Adipose tissue (tissue), 3 donors: ENCODE measurements around the gene ACLY. TPM values are rescaled to one million over a fixed set of nuclear protein-coding genes. Genes with fewer than 3 reads are reported as not detected.
"Not testable (repeated sequence)": the region's sequence is repeated elsewhere in the genome, so short reads cannot be mapped to it uniquely, and the experiment has no call there.

Source experiments
- H3K27ac ChIP-seq: one replicate; pipeline ENCODE4 v1.5.1; 2013; ENCODE audit warnings: low read depth, low read length
- WGBS, 3 donors: extraction: QIAGEN DNeasy Blood & Tissue Kit; methylation state at CpG; one replicate each; pipeline ENCODE4 v1.1.7; 2013; 5-methylcytosine and 5-hydroxymethylcytosine counted together
- polyA plus RNA-seq, 3 donors: library from polyadenylated mRNA; stranded (reverse); fragments of 200-250 nt; gene quantifications; one replicate each; pipeline ENCODE4 v1.2.3, GENCODE V29; 2013
- donor health status: healthy with polysubstance abuse.
- donor health status: Bipolar disorder and iron deficiency.
- donor health status: healthy.

ACLY gene
- polyA plus RNA-seq, 3 donors, result 41.5 to 104 (median 68.9) TPM

- WGBS, 3 donors, result 93 to 95% (median 94%) methylated on average over 14 of the region's 14 CpGs
- H3K27ac ChIP-seq, result not testable (repeated sequence)
These were observed 67.4 kb downstream of the ACLY start for GRCh38 chr17:41851382-41851781.

- 80 to 82% (median 80%) methylated on average over 4 of the region's 4 CpGs for WGBS, 3 donors
- H3K27ac ChIP-seq, result no peak overlapping the region
These were observed 69.3 kb downstream of the ACLY start for GRCh38 chr17:41849251-41849990.

GRCh38 chr17:41848788-41849187 lies 70.0 kb downstream of the ACLY start:
- no peak overlapping the region for H3K27ac ChIP-seq
- 70 to 83% (median 74%) methylated on average over 4 of the region's 4 CpGs for WGBS, 3 donors

DNA sequence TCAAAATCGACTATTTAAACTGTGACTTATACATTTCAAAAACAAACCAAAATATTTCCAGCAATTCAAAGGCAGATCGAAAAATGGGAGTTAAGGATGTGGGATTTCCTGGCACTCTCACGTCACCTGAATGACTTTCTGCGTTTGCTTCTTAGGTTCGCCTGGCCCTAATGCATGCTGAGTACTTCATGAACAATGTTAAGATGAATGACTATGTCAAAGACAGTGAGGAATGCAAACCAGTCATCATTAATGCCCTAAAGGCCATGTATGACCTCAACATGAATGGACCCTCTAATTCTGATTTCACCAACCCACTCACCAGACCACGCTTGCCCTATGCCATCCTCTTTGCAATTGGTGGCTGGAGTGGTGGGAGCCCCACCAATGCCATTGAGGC lies 73.8 kb downstream of the ACLY start:
- WGBS, 3 donors, result 91 to 94% (median 92%) methylated on average over 6 of the region's 6 CpGs

DNA sequence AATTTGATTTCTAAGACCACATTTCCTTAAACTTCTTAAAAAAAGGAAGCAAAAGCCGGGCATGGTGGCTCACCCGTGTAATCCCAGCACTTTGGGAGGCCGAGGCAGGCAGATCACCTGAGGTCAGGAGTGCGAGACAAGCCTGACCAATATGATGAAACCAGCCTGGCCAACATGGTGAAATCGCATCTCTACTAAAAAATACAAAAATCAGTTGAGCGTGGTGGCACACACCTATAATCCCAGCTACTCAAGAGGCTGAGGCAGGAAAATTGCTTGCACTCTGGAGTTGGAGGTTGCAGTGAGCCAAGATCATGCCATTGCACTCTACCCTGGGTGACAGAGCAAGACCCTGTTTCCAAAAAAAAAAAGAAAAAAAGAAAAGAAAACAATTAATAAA lies 78.0 kb downstream of the ACLY start:
- not testable (repeated sequence) for H3K27ac ChIP-seq
- 76 to 95% (median 82%) methylated on average over 6 of the region's 6 CpGs for WGBS, 3 donors

More for the DNA sequence above, 73.8 kb downstream of the ACLY start:
- H3K27ac ChIP-seq, result no peak overlapping the region

DNA sequence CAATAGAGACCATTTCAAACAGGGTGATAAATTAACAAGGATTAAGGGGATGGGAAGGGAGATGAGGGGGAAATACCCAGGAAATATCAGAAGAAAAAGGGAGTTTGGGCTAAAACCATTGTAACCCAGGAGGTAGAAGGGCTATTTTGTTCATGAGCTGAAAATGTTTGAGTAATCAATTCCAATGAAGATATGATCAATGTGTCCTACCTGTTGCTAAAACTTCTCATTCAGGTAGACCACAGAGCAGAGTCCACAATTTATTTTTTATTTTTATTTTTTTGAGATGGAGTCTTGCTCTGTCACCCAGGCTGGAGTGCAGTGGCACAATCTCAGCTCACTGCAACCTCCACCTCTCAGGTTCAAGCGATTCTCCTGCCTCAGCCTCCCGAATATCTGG lies 79.3 kb downstream of the ACLY start:
- WGBS, 3 donors, result 92 to 99% (median 93%) methylated on average over 2 of the region's 2 CpGs
- not testable (repeated sequence) for H3K27ac ChIP-seq

GRCh38 chr17:41837761-41838538 lies 80.8 kb downstream of the ACLY start, which contains the start of gene KLHL10:
KLHL10 (plus strand) TSS chr17:41837825; CDS start chr17:41837933, 108 bp downstream.
- no peak within 1 kb of the TSS for H3K27ac ChIP-seq

DNA sequence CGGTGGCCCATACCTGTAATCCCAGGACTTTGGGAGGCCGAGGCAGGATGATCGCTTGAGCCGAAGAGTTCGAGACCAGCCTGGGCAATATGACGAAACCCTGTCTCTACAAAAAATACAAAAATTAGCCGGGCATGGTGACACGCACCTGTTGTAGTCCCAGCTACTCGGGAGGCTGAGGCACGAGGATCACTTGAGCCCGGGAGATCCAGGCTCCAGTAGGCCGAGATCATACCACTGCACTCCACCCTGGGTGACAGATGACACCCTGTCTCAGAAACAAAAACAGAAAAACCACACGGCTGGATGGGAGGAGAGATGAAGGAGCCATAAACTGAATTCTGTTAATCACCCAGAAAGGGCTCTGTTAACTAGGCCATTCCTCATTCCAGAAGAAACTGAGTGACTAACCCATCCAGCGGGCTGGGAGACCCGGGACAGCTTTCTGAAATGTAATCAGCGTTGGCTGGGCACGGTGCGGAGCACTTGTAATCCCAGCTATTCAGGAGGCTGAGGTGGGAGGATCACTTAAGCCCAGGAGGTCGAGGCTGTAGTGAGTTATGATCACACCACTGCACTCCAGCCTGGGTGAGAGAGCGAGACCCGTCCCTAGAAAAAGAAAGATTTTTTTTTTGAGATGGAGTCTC lies 82.1 kb downstream of the ACLY start:
- H3K27ac ChIP-seq, result no peak overlapping the region
- WGBS, 3 donors, result 46 to 51% (median 49%) methylated on average over 21 of the region's 21 CpGs

More at GRCh38 chr17:41837761-41838538, 80.8 kb downstream of the ACLY start, which contains the start of gene KLHL10:
- WGBS, 3 donors, result 91 to 97% (median 96%) methylated on average over 15 of the region's 15 CpGs

DNA sequence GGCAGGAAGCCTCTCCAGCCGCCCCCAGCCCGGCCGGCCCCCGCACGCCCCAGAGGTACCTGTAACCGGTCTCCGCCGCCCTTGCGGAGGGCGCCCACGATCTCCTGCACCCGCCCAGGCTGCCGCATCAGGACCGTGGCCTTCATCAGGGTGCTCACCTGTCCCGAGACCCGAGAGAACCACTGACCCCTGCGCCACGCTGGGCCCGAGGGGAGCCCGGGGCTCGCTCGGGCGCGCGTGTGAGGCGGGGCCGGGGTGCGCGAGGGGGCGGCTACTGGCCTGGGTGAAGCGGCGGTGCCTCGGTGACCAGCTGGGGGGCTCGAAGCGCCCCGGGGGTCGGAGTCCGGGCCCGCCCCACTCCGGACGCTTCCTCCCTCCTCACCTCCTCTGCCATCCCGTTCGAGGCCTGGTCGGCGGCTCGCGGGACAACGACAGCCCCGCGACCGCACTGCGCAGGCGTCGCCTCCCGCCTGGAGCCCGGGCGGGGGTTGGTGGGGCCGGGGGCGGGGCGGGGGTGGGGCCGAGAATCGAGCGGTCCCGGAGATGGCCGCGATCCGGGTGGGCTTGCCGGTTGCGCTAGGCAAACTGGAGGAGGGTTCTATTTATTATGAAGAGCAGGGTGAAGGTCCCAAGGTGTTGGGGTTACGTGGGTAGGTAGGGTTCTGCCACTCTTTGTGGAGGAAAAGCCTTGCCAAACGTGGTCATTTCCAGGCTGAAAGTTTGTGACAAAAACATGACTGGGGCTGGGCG lies 82.8 kb downstream of the ACLY start, which contains the start of gene NT5C3B:
TSS of gene NT5C3B (minus strand) at position 433 of the 750 bp plus-strand sequence. CDS start at position 394, 39 bp downstream.
- WGBS, 3 donors, result 0 to 1% (median 1%) methylated on average over 55 to 72 of the region's 72 CpGs
- H3K27ac ChIP-seq, result no peak within 1 kb of the TSS

DNA sequence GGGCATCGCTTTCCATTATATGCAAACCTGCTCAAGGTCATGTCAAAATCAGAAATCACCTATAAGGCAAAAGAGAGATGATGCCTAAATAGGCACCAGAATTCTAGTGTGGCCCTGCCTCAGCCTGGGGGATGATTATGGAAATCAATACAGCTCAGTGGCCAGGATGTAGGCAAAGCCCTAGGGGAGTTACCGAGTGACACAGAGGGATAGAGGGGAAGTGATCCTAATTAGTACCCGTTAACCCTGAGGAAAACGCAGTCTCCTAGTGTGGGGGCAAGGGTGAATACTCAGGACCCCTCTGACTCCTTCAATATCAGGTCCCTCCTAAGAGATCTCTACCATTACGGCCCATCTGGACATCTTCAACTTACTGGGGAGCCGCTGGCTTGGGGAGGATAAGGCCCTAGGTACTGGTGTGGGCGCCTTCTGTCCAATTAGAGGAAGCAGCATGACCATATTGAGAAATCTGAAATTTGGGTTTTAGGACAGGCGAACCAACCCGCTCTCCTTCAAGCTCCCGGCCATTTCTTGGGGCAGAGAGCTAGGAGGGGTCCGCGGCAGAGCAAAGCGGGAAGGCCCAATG lies 83.4 kb downstream of the ACLY start:
- WGBS, 3 donors, result 16 to 20% (median 16%) methylated on average over 12 to 13 of the region's 13 CpGs
- H3K27ac ChIP-seq, result no peak overlapping the region

DNA sequence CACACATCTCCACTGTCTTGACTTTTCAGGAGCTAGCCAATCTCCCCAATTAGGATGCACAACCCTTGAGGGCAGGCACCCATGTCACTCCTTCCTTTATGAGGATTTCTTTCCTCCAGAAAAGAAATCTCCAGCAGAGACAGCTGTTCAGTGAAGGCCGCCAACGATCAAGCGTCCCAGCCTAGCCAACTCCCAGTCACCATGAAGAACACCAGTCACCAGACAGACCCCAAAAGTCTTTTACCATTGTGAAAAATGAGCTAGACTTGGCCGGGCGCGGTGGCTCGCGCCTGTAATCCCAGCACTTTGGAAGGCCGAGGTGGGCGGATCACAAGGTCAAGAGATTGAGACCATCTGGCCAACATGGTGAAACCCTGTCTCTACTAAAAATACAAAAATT lies 88.8 kb downstream of the ACLY start:
- WGBS, 3 donors, result 85 to 86% (median 85%) methylated on average over 10 of the region's 10 CpGs
- H3K27ac ChIP-seq, result not testable (repeated sequence)

- WGBS, 3 donors, result 89% methylated on average over 19 of the region's 19 CpGs
These were observed 93.4 kb downstream of the ACLY start for GRCh38 chr17:41825175-41825845.

DNA sequence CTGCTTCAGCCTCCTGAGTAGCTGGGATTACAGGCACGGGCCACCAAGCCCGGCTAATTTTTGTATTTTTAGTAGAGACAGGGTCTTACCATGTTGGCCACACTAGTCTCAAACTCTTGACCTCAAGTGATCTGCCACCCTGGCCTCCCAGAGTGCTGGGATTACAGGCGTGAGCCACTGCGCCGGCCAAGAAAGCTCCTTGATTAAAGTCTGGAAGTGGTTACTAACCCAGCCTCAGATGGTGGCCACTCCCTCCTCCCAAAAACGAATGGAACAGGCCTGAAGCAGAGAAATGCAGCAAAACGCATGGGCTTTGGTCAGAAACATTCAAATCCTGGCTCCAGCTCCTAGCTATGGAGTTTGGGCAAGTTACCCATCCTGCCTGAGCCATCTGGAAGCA lies 94.7 kb downstream of the ACLY start:
- WGBS, 3 donors, result 61 to 65% (median 64%) methylated on average over 7 of the region's 7 CpGs
- H3K27ac ChIP-seq, result no peak overlapping the region

More at GRCh38 chr17:41825175-41825845, 93.4 kb downstream of the ACLY start:
- no peak overlapping the region for H3K27ac ChIP-seq

GRCh38 chr17:41823580-41823979 lies 95.2 kb downstream of the ACLY start:
- H3K27ac ChIP-seq, result no peak overlapping the region
- 85 to 91% (median 90%) methylated on average over 7 of the region's 7 CpGs for WGBS, 3 donors

GRCh38 chr17:41823141-41823524 lies 95.6 kb downstream of the ACLY start:
- no peak overlapping the region for H3K27ac ChIP-seq
- WGBS, 3 donors, result 91 to 100% (median 100%) methylated on average over 1 of the region's 1 CpG

DNA sequence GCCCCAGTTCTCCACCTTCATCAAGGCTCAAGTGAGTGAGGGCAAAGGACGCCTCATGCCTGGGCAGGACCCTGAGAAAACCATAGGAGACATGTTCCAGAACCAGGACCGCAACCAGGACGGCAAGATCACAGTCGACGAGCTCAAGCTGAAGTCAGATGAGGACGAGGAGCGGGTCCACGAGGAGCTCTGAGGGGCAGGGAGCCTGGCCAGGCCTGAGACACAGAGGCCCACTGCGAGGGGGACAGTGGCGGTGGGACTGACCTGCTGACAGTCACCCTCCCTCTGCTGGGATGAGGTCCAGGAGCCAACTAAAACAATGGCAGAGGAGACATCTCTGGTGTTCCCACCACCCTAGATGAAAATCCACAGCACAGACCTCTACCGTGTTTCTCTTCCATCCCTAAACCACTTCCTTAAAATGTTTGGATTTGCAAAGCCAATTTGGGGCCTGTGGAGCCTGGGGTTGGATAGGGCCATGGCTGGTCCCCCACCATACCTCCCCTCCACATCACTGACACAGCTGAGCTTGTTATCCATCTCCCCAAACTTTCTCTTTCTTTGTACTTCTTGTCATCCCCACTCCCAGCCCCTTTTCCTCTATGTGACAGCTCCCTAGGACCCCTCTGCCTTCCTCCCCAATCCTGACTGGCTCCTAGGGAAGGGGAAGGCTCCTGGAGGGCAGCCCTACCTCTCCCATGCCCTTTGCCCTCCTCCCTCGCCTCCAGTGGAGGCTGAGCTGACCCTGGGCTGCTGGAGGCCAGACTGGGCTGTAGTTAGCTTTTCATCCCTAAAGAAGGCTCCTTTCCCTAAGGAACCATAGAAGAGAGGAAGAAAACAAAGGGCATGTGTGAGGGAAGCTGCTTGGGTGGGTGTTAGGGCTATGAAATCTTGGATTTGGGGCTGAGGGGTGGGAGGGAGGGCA lies 96.3 kb downstream of the ACLY start:
- 78 to 84% (median 80%) methylated on average over 12 of the region's 12 CpGs for WGBS, 3 donors
- H3K27ac ChIP-seq, result no peak overlapping the region
